Neural cell (in vitro differentiated cells): ENCODE measurements around the gene CSMD2. TPM values are rescaled to one million over a fixed set of nuclear protein-coding genes. Genes with fewer than 3 reads are reported as not detected.

Experiments
- H2AFZ ChIP-seq: fragments of 200-600, 300-800 bp; sonication (generic), shearing (Covaris generic); 2 replicates; pipeline ENCODE4 v1.6.0; 2014; ENCODE audit warnings: low read depth, mild to moderate bottlenecking, antibody characterized with exemption, low read length, moderate library complexity
- H3F3A ChIP-seq: fragments of 200-600 bp; shearing (Covaris generic); 2 replicates; pipeline ENCODE4 v1.6.1; 2016; ENCODE audit warnings: mild to moderate bottlenecking, moderate library complexity, mixed read lengths, antibody characterized with exemption, low read length; ENCODE audit not compliant: insufficient read depth, poor library complexity, severe bottlenecking
- H3K27ac ChIP-seq: fragments of 200-600, 300-800 bp; sonication (generic), shearing (Covaris generic); 2 replicates; pipeline ENCODE4 v1.5.1; 2014; ENCODE audit warnings: mild to moderate bottlenecking, low read length, moderate library complexity
- H3K27me3 ChIP-seq: fragments of 300-800, 200-600 bp; sonication (generic), shearing (Covaris generic); 2 replicates; pipeline ENCODE4 v1.6.0; 2014; ENCODE audit warnings: mild to moderate bottlenecking, low read depth, low read length, moderate library complexity; ENCODE audit not compliant: insufficient read depth
- H3K36me3 ChIP-seq: fragments of 300-800, 200-600 bp; sonication (generic), shearing (Covaris generic); 2 replicates; pipeline ENCODE4 v1.5.1; 2014; ENCODE audit warnings: mild to moderate bottlenecking, antibody characterized with exemption, low read length, moderate library complexity; ENCODE audit not compliant: insufficient read depth
- H3K4me2 ChIP-seq: fragments of 300-800, 200-600 bp; sonication (generic), shearing (Covaris generic); 2 replicates; pipeline ENCODE4 v1.6.0; 2014; ENCODE audit warnings: mild to moderate bottlenecking, low read length
- H3K4me3 ChIP-seq: fragments of 300-800, 200-600 bp; sonication (generic), shearing (Covaris generic); 2 replicates; pipeline ENCODE4 v1.5.1; 2014; ENCODE audit warnings: mild to moderate bottlenecking, low read length, moderate library complexity
- H3K79me2 ChIP-seq: fragments of 200-600 bp; shearing (Covaris generic); replicated peaks from 2 replicates; pipeline ENCODE4 v1.6.0; 2014; ENCODE audit warnings: mild to moderate bottlenecking, low read length, moderate library complexity; ENCODE audit not compliant: insufficient read depth
- H3K9ac ChIP-seq: fragments of 300-800, 200-600 bp; sonication (generic), shearing (Covaris generic); 2 replicates; pipeline ENCODE4 v1.6.1; 2016; ENCODE audit warnings: mild to moderate bottlenecking, low read length, mixed read lengths
- H3K9me2 ChIP-seq: fragments of 200-600 bp; shearing (Covaris generic); 2 replicates; pipeline ENCODE4 v1.6.1; 2016; ENCODE audit warnings: mild to moderate bottlenecking, low read length, mixed read lengths; ENCODE audit not compliant: insufficient read depth
- H3K9me3 ChIP-seq: fragments of 200-600, 300-800 bp; sonication (generic), shearing (Covaris generic); 2 replicates; pipeline ENCODE4 v1.6.1; 2016; ENCODE audit warnings: mild to moderate bottlenecking, mixed run types, low read length, moderate library complexity, mixed read lengths
- H4K20me1 ChIP-seq: fragments of 200-600 bp; shearing (Covaris generic); 2 replicates; pipeline ENCODE4 v1.6.1; 2016; ENCODE audit warnings: mild to moderate bottlenecking, mixed run types; ENCODE audit not compliant: insufficient read depth
- EP300 ChIP-seq: fragments of 450-650 bp; conservative IDR thresholded peaks from 2 replicates; pipeline ENCODE4 v1.6.1; 2014; ENCODE audit warnings: antibody characterized with exemption, mild to moderate bottlenecking, moderate library complexity; ENCODE audit not compliant: poor library complexity, severe bottlenecking
- EZH2 ChIP-seq: fragments of 200-600, 300-800 bp; shearing (Covaris generic), sonication (generic); IDR thresholded peaks from 2 replicates; pipeline ENCODE4 v1.6.1; 2014; ENCODE audit warnings: antibody characterized with exemption, low read length, borderline replicate concordance, mild to moderate bottlenecking; ENCODE audit not compliant: insufficient read depth, poor library complexity, severe bottlenecking
- MXI1 ChIP-seq: fragments of 450-650 bp; conservative IDR thresholded peaks from 2 replicates; pipeline ENCODE4 v1.6.1; 2014; ENCODE audit warnings: antibody characterized with exemption, mild to moderate bottlenecking; ENCODE audit not compliant: poor library complexity, severe bottlenecking
- POLR2AphosphoS5 ChIP-seq: IDR thresholded peaks from 2 replicates; pipeline ENCODE4 v1.6.1; 2012
- RAD21 ChIP-seq: fragments of 450-650 bp; conservative IDR thresholded peaks from 2 replicates; pipeline ENCODE4 v1.6.1; 2014; ENCODE audit warnings: antibody characterized with exemption, mild to moderate bottlenecking, moderate library complexity
- SMC3 ChIP-seq: fragments of 450-650 bp; conservative IDR thresholded peaks from 2 replicates; pipeline ENCODE4 v1.6.1; 2014; ENCODE audit warnings: antibody characterized with exemption, mild to moderate bottlenecking, moderate library complexity; ENCODE audit not compliant: poor library complexity
- TAF1 ChIP-seq: IDR thresholded peaks from 2 replicates; pipeline ENCODE4 v1.6.1; 2012; ENCODE audit warnings: low read depth
- polyA plus RNA-seq: library from polyadenylated mRNA; depleted of rRNA; stranded (reverse); fragments of >200 nt; gene quantifications from 2 replicates; pipeline ENCODE4 v1.2.3, GENCODE V29; 2014
- TF ChIP-seq, protein P1 (sequence below): IDR thresholded peaks from 2 replicates; pipeline ENCODE4 v1.6.1; 2012; ENCODE audit warnings: borderline replicate concordance
- TF ChIP-seq, protein P2 (sequence below): fragments of 450-650 bp; IDR thresholded peaks from 2 replicates; pipeline ENCODE4 v1.5.1; 2014; ENCODE audit warnings: antibody characterized with exemption, mild to moderate bottlenecking, moderate library complexity; ENCODE audit not compliant: poor library complexity, severe bottlenecking

Gene CSMD2
- polyA plus RNA-seq, 1 donor from 2014 or later: 9.6 TPM

DNA sequence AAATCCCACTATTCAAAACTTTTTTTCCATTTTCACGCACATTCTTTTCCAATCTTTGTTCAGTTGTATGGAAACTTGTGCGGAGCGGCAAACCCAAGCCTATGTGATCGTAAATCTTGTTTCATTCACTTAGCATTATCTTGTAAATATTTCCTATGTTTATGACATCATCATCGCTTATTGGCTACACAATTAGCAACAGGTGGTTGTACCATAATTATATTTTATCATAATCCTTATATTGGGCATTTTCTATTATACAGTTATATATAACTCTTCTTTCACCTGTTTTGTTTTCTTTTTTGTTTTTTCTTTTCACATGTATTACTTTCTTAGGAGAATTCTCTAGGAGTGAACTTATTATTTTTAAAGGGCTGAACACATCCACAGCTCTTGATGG, 627.1 kb downstream of the CSMD2 start:
- H2AFZ ChIP-seq: no peak overlapping the region
- H4K20me1 ChIP-seq: no peaks in the 10 kb centered on the region
- TF ChIP-seq, protein P1, sequence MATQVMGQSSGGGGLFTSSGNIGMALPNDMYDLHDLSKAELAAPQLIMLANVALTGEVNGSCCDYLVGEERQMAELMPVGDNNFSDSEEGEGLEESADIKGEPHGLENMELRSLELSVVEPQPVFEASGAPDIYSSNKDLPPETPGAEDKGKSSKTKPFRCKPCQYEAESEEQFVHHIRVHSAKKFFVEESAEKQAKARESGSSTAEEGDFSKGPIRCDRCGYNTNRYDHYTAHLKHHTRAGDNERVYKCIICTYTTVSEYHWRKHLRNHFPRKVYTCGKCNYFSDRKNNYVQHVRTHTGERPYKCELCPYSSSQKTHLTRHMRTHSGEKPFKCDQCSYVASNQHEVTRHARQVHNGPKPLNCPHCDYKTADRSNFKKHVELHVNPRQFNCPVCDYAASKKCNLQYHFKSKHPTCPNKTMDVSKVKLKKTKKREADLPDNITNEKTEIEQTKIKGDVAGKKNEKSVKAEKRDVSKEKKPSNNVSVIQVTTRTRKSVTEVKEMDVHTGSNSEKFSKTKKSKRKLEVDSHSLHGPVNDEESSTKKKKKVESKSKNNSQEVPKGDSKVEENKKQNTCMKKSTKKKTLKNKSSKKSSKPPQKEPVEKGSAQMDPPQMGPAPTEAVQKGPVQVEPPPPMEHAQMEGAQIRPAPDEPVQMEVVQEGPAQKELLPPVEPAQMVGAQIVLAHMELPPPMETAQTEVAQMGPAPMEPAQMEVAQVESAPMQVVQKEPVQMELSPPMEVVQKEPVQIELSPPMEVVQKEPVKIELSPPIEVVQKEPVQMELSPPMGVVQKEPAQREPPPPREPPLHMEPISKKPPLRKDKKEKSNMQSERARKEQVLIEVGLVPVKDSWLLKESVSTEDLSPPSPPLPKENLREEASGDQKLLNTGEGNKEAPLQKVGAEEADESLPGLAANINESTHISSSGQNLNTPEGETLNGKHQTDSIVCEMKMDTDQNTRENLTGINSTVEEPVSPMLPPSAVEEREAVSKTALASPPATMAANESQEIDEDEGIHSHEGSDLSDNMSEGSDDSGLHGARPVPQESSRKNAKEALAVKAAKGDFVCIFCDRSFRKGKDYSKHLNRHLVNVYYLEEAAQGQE: no peak
- TF ChIP-seq SMC3 (no peak), TAF1 (no peak), RAD21 (no peak), EP300 (no peak), EZH2 (no peak), MXI1 (no peak), POLR2AphosphoS5 (no peak)
- TF ChIP-seq, protein P2, sequence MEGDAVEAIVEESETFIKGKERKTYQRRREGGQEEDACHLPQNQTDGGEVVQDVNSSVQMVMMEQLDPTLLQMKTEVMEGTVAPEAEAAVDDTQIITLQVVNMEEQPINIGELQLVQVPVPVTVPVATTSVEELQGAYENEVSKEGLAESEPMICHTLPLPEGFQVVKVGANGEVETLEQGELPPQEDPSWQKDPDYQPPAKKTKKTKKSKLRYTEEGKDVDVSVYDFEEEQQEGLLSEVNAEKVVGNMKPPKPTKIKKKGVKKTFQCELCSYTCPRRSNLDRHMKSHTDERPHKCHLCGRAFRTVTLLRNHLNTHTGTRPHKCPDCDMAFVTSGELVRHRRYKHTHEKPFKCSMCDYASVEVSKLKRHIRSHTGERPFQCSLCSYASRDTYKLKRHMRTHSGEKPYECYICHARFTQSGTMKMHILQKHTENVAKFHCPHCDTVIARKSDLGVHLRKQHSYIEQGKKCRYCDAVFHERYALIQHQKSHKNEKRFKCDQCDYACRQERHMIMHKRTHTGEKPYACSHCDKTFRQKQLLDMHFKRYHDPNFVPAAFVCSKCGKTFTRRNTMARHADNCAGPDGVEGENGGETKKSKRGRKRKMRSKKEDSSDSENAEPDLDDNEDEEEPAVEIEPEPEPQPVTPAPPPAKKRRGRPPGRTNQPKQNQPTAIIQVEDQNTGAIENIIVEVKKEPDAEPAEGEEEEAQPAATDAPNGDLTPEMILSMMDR: no peak

DNA sequence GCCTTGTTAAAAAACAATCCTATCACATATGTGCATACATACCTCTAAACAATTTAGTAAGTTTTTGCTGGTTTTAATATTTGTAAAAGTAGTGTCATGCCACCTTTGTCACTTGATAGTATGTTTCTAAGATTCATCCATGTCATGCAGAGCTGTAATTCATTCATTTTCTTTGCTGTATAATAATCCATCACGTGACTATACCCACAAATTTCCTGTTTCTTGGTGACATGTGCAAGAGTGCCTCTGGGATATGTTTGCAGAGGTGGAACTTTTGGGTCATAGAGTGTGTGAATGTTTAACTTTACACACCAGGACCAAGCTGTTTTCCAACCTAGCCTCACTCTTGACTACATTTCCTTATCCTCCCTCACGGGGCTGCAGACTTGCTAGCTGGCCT, 629.7 kb downstream of the CSMD2 start:
- no peaks in the 10 kb centered on the region for H3K79me2 ChIP-seq
- H3K4me2 ChIP-seq: no peak overlapping the region
- no peak overlapping the region for H3K4me3 ChIP-seq
- H3K27ac ChIP-seq: no peak overlapping the region
- no peaks in the 10 kb centered on the region for H3K27me3 ChIP-seq
- no peak overlapping the region for H2AFZ ChIP-seq
- H3K9me2 ChIP-seq: no peaks in the 10 kb centered on the region
- H3K36me3 ChIP-seq: peaks cover 6% of the 10 kb centered on the region
- no peak for TF ChIP-seq MXI1
- TF ChIP-seq, protein P1: no peak
- H3K9me3 ChIP-seq: no peaks in the 10 kb centered on the region
- H4K20me1 ChIP-seq: no peaks in the 10 kb centered on the region
- H3K9ac ChIP-seq: no peak overlapping the region
- H3F3A ChIP-seq: no peaks in the 10 kb centered on the region

More for the DNA sequence above, 627.1 kb downstream of the CSMD2 start:
- no peak overlapping the region for H3K27ac ChIP-seq
- H3K79me2 ChIP-seq: no peaks in the 10 kb centered on the region
- peaks cover 10% of the 10 kb centered on the region for H3K36me3 ChIP-seq
- no peaks in the 10 kb centered on the region for H3K27me3 ChIP-seq
- H3K9me2 ChIP-seq: no peaks in the 10 kb centered on the region
- H3K9me3 ChIP-seq: no peaks in the 10 kb centered on the region
- no peak overlapping the region for H3K4me3 ChIP-seq
- no peaks in the 10 kb centered on the region for H3F3A ChIP-seq
- H3K9ac ChIP-seq: no peak overlapping the region
- H3K4me2 ChIP-seq: no peak overlapping the region
